ENCODE measurements around the gene URI1. TPM values are rescaled to one million over a fixed set of nuclear protein-coding genes. Genes with fewer than 3 reads are reported as not detected.

The URI1 gene
- polyA plus RNA-seq, 3 donors = 123 to 141 (median 131) TPM

- no peak for DNase-seq (ENCODE audit: low read depth in 3 of 3, low spot score in 2 of 3)
These were observed 25.6 kb downstream of the URI1 start for GRCh38 chr19:29967623-29968022.

GRCh38 chr19:29969891-29970290, 27.9 kb downstream of the URI1 start:
- DNase-seq (ENCODE audit: low read depth in 3 of 3, low spot score in 2 of 3) = no peak

GRCh38 chr19:29971002-29971401, 29.0 kb downstream of the URI1 start:
- no peak for DNase-seq (ENCODE audit: low read depth in 3 of 3, low spot score in 2 of 3)

- DNase-seq (ENCODE audit: low read depth in 3 of 3, low spot score in 2 of 3) = no peak
These were observed 29.6 kb downstream of the URI1 start for GRCh38 chr19:29971648-29972047.

DNA sequence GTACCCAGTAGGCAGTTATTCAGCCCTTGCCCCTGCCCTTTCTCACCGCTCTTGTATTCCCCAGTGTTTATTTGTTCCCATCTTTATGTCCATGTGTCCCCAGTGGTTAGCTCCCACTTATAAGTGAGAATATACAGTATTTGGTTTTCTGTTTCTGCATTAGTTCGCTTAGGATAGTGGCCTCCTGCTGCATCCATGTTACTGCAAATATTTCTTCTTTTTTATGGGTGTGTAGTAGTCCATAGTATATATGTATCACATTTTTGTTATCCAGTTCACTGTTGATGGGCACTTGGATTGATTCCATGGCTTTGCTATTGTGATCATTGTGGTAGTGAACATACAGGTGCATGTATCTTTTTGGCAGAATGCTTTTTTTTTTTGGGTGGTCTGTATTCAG, 32.7 kb downstream of the URI1 start:
- DNase-seq (ENCODE audit: low read depth in 3 of 3, low spot score in 2 of 3) = no peak

DNA sequence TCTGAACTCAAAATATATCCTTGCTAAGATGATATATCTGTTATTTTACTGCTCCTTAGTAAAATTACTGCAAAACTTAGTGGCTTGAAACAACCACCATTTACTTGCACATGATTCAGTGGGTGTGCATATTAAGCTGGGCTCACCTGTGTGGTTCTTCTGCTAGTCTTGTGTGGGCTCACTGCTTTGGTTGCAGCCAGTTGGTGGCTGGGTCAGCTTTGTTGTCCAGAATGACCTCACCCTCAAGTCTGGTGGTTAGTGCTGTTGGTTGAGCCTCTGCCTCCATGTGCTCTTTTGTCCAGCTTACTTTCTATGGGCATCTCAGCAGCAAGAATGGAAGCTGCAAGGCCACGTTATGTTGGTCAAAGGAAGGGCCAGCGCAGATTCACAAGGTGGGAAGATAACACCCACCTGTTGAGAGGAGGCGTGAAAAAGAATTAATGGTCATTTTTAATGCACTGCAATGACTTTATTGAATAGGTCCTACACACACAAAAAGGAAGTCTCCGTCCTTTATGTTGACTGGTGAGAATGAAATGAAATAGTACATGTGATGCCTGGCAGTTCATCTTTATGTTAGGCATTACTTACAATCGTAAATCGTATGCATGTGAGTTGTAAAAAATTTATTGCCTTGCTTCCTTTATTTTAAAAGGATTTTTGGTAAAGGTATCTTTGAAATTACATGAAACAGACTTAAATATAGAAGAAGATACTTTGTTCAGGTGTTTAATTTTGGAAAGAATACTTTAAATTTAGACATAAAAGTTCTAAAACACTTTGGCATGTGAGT, 34.3 kb downstream of the URI1 start:
- DNase-seq (ENCODE audit: low read depth in 3 of 3, low spot score in 2 of 3) = no peak

DNA sequence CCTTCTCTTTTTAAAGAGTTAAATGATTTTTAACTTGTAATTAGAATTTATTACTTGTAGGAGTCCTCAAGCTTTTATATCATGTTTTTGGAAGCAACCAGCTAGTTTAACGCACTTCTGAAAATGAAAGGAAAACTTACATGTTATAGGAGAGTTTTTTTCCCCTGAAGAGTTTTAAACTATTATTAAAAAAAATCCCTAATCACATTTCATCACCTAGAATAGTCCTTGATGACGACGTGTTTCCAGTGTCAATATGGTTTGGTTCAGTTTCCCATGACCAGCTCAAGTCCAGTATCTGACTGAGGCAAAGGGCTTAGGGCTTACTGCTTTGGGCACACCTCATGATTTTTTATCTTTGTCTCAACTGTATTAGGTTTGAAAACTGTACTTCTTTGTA, 36.0 kb downstream of the URI1 start:
- DNase-seq (ENCODE audit: low read depth in 3 of 3, low spot score in 2 of 3) = no peak

- no peak for DNase-seq (ENCODE audit: low read depth in 3 of 3, low spot score in 2 of 3)
These were observed 41.5 kb downstream of the URI1 start for GRCh38 chr19:29983568-29983967.

DNA sequence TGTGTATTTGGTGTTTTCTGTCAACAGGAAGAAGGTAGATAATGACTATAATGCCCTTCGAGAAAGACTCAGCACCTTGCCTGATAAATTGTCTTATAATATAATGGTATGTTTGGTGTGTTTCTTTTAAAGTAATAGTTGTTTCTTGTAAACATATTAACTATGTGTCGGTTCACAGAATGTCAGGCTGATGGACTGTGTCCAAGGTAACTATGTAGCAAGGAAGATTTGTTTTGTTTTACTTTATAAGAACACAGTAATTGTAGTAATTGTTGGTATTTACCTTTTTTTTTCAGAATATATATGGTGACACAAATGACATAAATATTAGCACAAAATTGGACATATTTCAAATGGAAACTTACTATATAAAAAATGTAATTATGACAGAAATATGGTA, 43.2 kb downstream of the URI1 start:
- DNase-seq (ENCODE audit: low read depth in 3 of 3, low spot score in 2 of 3) = no peak

- DNase-seq (ENCODE audit: low read depth in 3 of 3, low spot score in 2 of 3) = no peak
These were observed 46.3 kb downstream of the URI1 start for GRCh38 chr19:29988351-29988750.

GRCh38 chr19:29992233-29992867, 50.3 kb downstream of the URI1 start:
- DNase-seq (ENCODE audit: low read depth in 3 of 3, low spot score in 2 of 3) = no peak

DNA sequence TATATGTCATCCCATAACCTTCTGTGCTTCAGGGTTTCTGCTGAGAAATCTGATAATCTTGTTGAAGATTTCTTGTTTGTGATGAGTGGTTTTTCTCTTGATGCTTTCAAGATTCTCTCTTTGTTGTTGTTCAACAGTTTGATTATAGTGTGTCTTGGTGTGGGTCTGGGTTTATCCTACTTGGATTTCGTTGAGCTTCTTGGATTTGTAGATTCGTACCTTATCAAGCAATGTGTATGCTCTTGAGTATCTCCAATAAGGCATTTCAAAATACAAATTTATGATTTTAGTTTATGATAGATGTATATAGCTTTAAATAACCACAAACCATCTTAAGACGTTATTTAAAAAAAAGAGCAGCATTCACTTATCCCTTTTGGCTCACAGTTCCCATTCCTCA, 57.5 kb downstream of the URI1 start:
- no peak for DNase-seq (ENCODE audit: low read depth in 3 of 3, low spot score in 2 of 3)

GRCh38 chr19:30000862-30001261, 58.8 kb downstream of the URI1 start:
- no peak for DNase-seq (ENCODE audit: low read depth in 3 of 3, low spot score in 2 of 3)

DNA sequence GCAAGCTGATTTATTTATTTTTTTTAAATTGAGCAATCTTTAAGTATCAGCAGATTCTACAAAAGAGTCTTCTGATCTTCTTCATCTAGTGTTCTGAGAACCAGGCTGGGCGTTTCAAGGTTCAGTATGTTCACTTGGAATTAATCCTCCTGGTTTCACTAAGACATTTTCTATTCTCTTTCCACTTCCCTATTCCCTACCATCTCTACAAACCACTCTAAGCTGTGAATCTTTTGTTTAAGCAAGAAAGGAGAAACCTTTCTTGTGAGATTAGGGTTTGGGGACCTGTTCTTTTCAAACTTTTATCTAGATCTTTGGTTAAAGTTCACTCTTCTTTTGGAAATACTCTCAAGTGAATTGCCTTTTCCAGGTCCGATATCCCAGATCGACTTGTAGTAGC, 59.3 kb downstream of the URI1 start:
- no peak for DNase-seq (ENCODE audit: low read depth in 3 of 3, low spot score in 2 of 3)

DNA sequence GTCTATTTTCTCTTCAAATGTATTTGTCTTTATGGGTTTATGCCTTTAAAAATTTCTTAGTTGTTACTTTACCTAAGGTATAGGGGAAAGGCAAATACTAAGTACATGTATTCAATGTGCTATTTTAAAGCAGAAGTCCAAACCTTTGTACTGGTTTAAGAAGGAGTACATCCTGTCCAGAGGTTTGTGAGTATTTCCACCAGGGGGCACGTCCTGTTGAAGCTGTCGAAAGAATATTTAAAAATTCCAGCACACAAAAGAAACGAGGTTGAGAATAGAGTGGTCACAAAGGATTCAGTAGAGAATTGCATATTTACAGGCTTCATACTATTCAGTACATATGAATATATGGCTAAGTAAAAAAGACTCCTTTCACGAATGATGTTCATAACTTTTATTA, 59.8 kb downstream of the URI1 start:
- DNase-seq (ENCODE audit: low read depth in 3 of 3, low spot score in 2 of 3) = no peak

DNA sequence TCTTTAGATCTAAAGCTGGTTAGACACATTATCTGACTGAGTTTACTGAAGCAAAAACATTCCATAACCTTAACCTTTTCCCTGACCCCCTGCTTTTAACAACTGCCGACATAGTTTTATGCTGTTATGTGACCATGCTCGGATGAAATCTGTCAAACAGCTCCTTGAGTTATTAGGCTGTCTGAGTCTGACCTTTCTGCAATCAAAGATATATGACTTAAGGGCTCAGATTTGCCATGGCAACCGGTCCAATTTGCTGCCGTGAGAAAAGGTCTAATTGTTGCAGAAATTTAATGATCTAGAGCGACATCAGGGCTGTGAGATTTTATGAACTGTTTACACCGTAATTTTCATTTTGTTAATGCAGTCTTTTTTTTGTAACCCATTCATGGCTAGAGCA, 61.8 kb downstream of the URI1 start:
- peak in 1 of 3 donors; percentile 12 for DNase-seq (ENCODE audit: low read depth in 3 of 3, low spot score in 2 of 3)

DNA sequence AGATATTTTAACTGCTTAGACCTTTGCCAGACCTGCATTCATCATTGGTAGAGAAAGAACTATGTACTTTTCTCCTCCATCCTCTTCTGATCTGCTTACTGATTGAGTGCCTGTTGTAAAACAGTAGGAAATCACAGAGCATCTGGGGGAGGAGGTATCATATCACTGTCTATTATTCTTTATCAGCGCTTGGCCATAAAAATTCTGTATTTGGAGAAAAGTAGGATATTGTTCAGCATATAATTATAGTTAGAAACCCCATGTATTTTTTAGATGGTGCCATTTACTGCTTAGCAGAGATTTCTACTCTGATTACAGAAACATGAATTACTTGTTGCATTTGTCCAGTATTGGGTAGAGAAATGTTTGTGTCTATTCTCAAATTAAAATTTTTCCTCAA, 62.4 kb downstream of the URI1 start:
- peak in 1 of 3 donors; percentile 10 for DNase-seq (ENCODE audit: low read depth in 3 of 3, low spot score in 2 of 3)

DNA sequence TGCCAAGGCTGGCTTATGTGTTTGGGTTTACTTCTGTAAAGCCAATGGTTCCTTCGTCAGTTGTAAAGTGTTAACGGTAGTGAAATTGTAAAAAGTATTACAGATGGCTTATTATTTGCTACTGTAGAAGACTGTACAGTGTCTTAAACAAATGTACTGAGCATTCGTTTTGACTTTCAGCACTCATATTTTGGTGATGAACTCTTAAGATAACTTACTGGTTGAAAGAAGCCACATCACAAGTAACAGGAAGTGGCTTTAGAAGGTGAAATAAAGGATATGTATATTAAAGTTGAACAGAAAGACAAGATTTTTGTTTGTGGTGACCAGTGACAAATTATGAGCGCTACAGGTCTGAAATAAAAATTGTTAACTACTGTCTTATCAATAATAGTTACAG, 64.2 kb downstream of the URI1 start:
- no peak for DNase-seq (ENCODE audit: low read depth in 3 of 3, low spot score in 2 of 3)

DNA sequence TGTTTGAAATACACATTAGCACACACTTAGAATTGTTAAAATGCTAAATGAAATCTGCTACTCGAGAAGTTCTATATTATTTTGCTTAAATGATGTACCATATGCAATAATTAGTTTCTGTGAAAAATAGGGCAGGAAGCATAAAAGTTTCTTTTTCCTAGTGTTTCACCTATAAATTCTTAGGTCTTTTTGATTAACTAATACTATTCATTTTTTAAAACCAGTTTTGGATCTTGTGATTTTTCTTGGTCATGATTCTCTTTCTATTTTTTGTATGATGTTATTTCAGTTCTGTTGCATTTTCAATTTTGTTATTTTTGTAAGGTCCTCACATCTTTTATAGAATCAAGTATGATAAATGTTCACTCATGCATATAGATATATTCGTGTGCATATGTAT, 66.1 kb downstream of the URI1 start:
- DNase-seq (ENCODE audit: low read depth in 3 of 3, low spot score in 2 of 3) = no peak

- DNase-seq (ENCODE audit: low read depth in 3 of 3, low spot score in 2 of 3) = no peak
These were observed 67.0 kb downstream of the URI1 start for GRCh38 chr19:30009013-30009412.

GRCh38 chr19:30011051-30011578, 69.1 kb downstream of the URI1 start:
- no peak for DNase-seq (ENCODE audit: low read depth in 3 of 3, low spot score in 2 of 3)

DNA sequence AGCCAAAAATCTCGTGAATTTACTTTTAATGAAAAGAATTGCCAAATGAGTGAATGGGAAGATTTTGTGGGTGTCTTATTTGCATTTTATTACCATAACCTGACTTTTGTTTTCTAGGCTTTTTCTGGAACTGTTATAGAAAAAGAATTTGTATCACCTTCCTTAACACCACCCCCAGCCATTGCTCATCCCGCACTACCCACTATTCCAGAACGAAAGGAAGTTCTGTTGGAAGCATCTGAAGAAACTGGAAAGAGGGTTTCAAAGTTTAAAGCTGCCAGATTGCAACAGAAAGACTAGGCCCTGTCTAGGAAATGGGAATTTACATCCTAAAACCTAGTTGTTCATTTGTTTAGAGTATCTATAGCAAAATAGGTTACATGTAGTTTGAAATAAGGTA, 72.7 kb downstream of the URI1 start:
- DNase-seq (ENCODE audit: low read depth in 3 of 3, low spot score in 2 of 3) = no peak
